HG02885 (cell line): ENCODE measurements around the gene SEMA5A.
"Not testable (repeated sequence)": the region's sequence is repeated elsewhere in the genome, so short reads cannot be mapped to it uniquely, and the experiment has no call there.

ENCODE experiments used
- ATAC-seq: cut with Tn5 transposase; IDR thresholded peaks from one replicate; pipeline ENCODE4 v1.9.1; 2021; ENCODE audit warnings: mild to moderate bottlenecking; ENCODE audit not compliant: unreplicated experiment, poor library complexity

Gene SEMA5A

DNA sequence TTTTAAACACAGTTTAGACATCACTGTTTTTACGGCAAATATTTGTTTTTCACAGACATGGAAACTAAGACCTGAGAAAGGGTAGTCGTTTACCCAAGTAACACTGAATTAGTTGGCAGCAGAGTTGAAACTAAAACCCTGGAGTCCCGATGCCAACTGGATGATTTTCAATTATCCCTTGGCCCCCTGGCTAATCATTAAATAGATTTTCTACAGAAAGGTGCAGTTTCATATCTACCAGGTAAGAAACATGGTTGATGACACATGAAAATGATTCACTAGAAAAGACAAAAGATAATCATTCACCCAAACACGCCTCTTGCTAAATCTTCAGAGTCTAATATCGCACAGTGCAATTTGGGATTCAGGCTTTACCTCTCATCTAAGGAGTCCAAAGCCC is 136.9 kb downstream of the SEMA5A start:
- ATAC-seq, result no peak

DNA sequence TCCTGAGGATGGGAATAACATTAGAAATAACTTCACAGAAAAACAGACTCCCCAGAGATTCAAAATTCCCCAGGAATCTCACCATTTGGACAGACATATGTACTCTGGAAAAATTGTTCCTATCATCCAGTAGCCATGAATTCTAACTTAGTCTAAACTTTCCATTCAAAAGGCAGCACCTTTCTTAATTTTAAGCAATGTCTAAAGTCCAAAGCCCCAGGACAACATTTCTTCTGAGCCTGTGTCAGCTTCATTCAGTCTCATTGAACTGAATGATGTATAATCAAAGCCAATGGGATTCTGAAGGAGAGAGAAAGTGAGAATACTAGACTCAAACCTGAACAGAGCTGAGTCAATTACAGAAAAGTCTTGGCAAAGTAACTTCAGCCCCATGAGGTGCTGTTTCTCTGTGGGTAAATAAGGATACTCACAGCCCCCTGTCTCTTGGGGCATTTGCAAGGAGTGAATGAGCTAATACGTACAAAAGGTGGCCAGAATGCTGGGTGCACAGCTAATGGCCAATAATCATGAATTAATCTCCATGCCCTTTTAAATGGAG is 140.6 kb downstream of the SEMA5A start:
- peak; percentile 86 for ATAC-seq

DNA sequence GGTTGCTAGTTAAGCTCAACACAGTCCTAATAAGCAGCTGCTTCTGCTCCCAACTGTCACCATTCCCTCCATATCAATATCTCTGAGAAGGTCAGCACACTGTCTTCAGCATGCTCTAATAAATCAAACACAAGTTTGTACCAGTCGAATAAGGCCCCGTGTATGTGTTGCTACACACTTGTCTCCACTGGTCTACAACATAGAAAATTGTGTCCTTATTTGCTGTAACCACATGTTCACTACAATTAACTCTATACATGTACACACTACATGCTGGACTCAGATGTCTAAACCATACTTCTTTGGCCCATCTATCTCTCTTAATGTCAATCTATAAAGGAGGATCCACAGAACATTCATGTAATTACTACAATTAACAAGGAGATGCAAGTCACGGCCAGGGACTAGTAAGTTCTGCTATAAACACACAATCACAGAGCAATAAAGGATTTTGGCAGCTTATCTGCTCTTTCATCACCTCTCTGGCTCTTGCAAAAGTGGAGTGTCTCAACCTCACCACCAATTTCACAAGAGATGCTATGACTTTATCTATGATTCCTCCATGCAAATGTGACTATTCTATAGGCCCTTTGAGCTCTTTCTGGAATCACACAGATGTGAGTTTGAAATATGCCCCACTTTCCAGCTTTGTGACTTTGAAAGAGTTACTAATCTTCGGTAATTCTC is 143.9 kb downstream of the SEMA5A start:
- ATAC-seq, result no peak

DNA sequence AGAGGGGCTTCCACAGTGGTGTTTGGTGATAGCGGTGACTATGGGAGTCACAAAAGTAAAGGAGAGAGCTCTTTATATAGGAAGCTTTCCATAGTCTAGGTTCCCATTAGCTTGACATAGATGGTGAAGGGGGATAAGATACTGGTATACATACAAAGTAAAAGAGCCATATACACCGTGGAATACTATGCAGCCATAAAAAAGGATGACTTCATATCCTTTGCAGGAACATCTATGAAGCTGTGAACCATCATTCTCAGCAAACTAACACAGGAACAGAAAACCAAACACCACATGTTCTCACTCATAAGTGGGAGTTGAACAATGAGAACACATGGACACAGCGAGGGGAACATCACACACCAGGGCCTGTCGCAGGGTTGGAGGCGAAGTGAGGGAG is 146.1 kb downstream of the SEMA5A start:
- not testable (repeated sequence) for ATAC-seq

DNA sequence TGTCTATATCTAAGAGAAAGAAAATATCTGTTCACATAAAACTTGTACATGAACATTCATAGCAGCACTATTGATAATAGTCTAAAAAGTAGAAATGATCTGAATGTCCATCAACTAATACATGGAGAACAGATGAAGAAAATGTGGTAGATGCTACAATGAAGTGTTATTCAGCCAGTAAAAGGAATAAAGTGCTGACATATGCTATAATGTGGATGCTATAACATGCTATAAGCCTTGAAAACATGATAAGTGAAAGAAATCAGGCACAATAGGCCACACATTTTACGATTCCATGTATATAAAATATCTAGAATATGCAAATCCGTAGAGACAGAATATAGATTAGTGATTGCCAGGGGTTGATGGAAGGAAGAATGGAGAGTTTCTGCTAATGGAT is 146.8 kb downstream of the SEMA5A start:
- no peak for ATAC-seq

DNA sequence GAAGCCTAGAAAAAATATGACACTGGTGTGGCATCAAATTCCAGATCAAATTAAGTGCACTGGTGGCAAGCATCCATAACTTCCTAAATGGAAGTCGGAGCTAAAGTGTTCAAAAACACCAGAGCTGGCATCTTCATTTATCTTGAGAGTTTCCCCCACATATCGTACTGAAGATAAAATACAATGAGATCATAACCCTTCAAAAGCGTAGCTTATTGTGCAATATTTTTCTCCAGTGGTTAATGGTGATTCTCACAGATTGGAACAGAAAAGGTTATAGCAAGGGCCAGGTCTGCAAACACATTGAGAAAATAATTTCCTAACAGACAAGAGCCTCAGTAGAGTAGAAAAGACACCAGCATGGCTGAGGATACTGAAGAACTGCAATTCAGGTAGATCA is 147.6 kb downstream of the SEMA5A start:
- no peak for ATAC-seq

DNA sequence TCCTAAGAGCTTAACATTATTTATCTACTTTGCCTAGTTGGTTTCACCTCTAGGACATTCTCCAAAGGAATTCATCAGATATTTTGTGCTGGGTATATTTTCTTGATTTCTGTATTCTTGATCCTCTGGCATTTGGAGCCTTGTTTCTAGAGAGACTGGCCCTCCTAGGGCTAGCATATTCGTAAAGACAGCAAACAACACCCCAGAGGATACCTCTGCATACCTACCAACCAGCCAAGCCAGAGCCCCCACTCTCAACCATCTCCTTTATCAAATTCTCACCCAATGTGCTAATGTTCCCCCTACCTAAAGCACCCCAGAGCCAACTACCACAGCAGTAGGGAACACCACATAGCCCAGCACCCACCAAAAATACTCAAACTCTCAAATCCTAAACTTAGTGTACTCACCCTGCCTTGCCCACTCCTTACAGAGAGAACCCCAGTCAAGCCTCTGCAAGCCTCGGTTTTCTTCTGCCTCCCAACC is 149.5 kb downstream of the SEMA5A start:
- ATAC-seq, result no peak

DNA sequence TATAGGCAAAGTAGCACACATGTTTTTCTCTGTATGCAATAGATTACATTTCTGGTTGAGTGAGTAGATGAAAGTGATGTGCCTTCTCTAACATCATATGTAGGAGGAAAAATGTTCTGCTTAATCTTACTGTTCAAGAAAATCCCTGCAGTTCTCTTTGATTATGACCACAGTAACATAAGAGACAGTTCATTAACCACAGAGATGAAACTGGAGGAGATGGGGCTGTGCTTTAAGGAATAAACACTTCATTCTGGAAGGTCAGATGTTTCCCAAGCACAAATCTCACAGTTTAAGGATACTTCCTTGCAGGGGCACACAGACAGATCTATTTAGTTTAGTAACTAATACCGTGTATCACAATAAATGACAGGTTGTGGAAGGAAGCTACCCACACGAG is 150.2 kb downstream of the SEMA5A start:
- no peak for ATAC-seq

DNA sequence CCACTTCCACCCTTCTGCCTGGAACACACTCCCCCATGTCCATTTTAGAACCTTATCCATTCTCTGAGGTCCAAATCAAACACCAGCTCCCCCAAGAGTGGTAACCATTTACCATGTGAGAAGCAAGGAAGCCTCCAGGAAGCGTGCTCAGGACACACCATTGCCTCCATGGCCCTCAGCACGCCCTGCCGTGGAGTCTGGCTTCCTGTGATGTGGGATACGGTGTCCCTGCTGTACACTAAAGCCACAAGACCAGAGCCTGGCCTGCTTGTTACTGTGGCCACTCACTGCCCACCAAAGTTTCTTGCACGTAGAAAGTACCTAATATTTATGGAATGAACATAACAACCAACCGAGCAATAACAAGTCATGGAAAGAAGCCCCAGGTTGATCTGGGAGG is 151.7 kb downstream of the SEMA5A start:
- ATAC-seq, result no peak

DNA sequence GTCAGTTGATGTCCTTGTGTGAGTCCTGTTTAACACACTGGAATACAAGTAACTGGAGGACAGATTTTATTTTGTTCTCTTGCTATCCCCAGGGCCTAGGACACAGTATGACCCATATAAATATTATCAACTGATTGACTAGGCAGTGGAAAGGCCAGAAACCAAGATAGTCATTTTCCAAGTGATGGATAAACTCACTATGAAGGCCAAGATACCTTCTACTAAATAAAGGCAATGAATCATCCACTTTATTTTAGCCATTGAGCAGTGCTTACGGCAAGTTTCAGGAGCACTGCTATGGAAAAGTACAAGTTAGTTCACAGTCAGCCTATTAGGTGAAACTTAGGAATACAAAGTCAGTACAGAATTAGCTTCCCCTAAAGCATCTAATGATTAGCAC is 153.2 kb downstream of the SEMA5A start:
- no peak for ATAC-seq

DNA sequence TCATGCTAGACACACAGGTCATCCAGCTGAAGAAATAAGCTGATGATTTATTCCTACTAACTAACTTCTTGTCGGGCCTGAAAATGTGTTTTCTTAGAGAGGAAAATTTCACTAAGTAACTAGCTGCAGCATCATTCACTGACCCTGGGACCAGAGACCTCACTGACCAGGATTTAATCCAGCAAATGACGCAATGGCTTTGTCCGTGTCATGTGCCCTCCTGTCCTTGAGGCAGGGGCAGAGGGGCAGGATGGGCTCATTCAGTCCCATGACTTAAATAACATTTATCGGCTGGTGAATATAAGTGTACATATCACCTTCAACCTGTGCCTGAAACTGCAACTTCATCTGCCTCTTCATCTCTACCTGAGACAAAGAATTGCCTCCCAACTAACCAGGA is 154.8 kb downstream of the SEMA5A start:
- ATAC-seq, result no peak

DNA sequence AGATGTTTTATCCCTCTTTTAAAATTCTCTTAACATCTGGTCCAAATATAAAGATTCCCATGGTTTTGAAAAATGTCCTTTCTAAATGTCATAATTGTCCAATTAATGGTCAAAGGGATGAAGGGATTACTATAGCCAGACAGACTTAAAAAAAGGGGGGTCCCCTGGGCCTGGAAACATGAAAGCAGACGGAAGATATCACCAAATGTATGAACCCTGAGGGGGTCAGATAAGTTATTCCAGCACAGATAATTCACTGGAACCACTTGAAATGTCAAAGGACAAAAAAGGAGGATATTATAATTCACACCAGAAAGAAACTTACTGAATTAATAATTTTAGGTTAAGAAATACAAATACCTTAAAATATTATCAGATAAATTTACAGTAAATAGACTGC is 155.8 kb downstream of the SEMA5A start:
- ATAC-seq, result no peak

DNA sequence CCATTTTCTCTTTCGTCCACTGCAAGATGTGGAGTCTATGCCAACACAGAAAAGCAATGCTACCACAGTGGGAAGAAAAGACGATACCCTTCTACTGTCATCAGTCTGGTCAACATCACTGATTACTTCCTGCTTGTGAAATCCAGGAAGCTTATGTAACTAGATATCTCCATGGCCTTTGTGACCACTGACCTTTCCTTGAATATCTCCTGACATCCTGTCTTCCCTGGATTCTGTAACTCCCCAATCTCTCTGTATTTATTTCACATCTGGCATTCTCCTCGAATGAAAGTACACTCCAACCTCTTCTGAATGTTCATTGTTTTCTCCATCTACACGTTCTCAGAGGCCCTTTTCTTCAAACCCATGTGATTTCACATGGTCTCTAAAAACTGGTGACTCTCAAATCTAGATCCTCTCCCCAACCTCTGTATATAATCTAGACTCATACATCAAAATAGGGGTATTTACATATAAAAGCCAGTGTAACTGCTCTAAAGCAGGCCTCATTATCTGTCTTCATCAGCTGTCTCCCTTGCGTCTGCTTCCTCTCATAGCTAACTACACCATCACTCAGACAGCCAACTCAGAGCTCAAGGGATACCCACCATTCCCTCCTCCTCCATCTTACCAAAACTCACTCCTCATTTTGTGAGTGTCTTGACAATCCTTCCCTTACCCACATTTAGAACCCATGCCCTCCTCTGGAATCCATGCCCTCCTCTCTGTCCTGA is 156.8 kb downstream of the SEMA5A start:
- ATAC-seq, result no peak

DNA sequence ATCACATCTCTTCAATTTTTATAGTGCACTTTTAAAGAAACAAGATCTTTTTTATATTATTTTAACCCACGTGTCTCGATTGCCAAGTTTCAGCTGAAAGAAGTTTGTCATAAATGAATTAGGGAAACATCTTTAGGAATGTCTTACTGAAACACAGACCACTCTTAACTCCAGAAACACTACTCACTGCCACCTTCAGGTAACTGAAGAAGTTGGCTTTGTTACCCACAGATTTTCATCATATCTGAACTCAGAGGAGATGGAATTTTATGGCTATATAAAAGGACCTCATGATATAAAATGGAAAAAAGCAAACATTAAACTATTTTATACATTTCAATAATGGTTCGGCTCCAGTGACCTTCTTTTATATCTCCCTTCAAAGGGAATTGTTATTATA is 158.0 kb downstream of the SEMA5A start:
- no peak for ATAC-seq

DNA sequence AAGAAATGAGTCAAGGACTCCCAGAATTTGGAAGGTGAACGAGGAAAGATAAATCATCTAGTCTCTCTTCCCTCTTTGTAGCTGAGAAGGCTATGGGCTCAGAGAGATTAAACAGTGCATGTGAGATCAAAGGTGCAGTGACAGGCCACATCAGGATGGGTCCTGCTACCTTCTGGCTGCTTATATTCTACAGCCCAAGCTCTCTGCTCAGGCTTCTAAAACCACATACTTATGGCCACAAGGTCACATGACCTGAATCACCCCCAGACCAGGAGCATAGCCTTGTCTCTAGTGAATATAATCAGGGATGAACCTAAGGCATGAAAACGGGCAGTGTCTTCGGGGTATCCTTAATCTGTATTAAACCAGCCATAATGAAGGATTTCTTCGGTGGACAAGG is 158.9 kb downstream of the SEMA5A start:
- ATAC-seq, result no peak

DNA sequence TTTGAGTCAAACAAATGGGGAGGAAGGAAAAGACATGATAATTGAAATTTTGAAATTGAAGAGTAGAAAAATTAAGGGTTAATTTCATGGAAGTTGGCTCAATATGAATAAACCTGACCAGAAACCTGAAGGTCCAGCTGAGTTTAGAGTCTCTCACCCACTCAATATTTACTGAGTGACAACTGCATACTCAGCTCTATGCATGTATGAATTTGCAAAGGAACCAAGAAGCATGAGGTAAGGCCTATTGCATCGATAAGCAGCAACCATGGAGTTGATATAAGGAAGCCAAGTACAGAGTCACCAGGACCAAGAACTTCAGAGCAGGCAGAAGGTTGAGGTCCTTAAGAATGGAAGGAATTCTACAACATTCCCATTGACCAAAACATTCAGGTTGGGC is 163.4 kb downstream of the SEMA5A start:
- no peak for ATAC-seq

DNA sequence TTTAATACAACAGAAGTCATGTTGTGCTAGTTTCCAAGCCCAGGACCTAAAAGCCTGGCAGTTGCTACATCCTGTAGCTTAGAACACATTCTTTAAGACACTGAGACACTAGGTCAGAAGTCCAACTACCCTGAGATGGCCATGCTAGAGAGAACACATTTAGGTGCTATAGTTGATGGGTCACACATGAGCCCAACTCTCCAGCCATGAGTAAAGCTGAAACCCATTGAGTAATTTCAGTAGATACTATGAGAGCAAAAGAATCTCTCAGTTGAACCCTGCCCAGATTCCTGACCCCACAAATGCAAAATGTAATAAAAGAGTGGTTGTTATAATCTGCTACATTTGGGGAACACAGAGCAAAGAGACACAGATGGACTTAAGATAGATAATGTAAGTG is 164.4 kb downstream of the SEMA5A start:
- ATAC-seq, result peak; percentile 95

DNA sequence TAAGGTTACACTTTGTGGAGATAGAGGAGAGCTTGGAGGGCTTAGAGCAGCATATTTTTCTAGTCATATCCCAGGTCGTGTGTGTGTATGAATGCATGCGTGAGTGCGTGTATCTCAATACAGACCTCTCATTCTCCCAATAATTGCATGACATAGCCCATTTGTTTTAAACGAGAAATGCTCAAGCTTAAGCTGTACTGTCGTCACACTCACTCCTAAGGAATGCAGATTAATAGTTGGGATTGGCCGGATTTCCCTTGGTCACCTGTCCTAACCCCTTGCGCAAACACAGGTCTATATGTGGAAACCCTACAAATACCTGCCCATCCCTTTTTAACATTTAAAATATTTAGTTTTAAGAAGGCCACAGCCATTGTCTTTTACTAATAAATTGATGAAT is 165.8 kb downstream of the SEMA5A start:
- no peak for ATAC-seq

DNA sequence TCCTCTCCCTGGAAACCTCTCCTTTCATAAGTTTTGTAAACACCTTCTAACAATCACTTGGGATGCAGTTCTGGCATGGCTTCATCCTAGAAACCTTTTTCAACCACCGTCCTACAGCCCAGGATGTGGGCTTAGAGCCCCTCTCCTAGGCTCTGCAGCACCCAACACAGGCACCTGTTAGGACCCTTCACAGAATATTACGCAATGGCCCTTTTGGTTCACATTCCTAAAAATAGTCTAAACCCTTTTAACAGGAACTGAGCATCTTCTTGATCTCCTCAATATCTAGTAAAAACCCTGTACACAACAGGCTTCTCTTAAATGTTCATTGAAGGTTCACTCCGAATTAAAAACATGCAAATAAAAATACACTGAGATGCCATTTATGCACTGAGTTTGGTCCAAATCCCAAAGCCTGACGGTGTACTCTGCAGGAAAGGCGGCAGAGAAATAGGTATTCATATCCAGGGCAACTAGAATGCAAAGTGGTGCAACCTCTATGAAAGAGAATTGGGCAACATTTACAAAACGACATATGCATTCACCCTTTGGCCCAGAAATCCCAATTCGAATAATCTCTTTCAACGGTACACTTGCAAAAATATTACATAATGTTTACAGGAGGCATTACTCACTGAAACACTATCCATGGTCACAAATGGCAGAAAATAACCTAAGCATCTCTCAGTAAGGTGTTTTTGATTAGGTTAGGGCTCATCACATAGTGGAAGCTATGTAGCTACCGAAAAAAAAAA is 169.3 kb downstream of the SEMA5A start:
- ATAC-seq, result no peak

DNA sequence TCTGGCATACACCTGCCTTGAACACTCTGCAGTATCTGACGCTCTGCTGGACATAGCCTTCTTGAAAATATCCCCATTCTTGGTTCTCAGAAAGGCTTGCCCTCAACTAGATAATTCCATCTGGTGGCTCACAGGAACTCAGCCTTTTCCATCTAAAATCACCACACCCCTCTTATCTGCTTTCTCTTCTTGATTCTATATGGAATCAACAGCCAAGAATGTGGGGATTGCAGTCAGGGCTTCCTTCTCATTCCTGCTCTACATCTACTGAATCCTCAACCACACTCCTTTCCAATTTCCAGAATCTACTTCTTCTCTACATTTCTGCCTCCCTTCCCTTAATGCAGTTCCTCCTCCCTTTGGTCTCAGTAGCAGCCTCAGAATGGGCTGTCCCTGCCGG is 170.1 kb downstream of the SEMA5A start:
- no peak for ATAC-seq

DNA sequence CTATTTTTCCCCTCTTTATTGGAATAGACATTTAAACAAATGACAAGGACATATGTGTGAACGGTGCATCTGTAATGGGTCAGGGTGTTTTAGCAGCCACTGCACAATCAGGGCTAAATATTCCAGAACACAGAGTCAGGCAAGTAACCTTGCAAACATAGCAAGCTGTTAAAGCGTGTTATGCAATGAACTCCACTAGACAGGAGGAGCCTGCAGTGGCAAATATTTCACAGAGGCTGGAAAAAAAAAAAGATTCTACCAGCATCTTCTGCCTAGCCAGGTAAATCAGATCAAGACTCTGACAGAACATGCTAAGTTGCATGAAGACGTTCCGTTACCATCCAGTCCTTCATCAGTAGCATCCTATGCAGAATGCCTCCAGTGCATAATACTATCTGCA is 171.8 kb downstream of the SEMA5A start:
- no peak for ATAC-seq
